Sigmoid colon (tissue), 7 donors: ENCODE results near the gene HOXD3. TPM values are rescaled to one million over a fixed set of nuclear protein-coding genes. Genes with fewer than 3 reads are reported as not detected.

ENCODE experiments used
- DNase-seq: peaks from one replicate; pipeline ENCODE4 v3.0.0-alpha.2; 2019
- H3K27ac ChIP-seq, 4 donors: fragments of 200-600 bp; sonication (generic); one replicate each; pipeline ENCODE4 v1.5.1; 2016 to 2019; ENCODE audit warnings: mild to moderate bottlenecking in 1 of 4
- H3K27me3 ChIP-seq, 3 donors: fragments of 200-600 bp; sonication (generic); one replicate each; pipeline ENCODE4 v1.5.1; 2019; ENCODE audit warnings: mild to moderate bottlenecking in 1 of 3
- H3K36me3 ChIP-seq, 4 donors: fragments of 200-600 bp; sonication (generic); one replicate each; pipeline ENCODE4 v1.5.1; 2016 to 2019
- H3K4me1 ChIP-seq, 4 donors: fragments of 200-600 bp; sonication (generic); one replicate each; pipeline ENCODE4 v1.5.1; 2017 to 2019
- H3K4me3 ChIP-seq, 4 donors: fragments of 200-600 bp; sonication (generic); one replicate each; pipeline ENCODE4 v1.5.1; 2017 to 2019; ENCODE audit warnings: mild to moderate bottlenecking in 2 of 4, moderate library complexity in 1 of 4
- H3K9me3 ChIP-seq, 4 donors: fragments of 200-600 bp in 3 of 4; sonication (generic) in 3 of 4; one replicate each; pipeline versions ENCODE4 v1.5.1 to v1.6.1; 2013 to 2019
- EP300 ChIP-seq, 4 donors: sonication (generic); formaldehyde crosslinking; IDR thresholded peaks; one replicate each; pipeline ENCODE4 v1.6.1; 2017; ENCODE audit warnings: antibody characterized with exemption in 4 of 4
- POLR2A ChIP-seq, 2 donors: fragments of 450-650 bp; IDR thresholded peaks; one replicate each; pipeline ENCODE4 v1.6.1; 2016; ENCODE audit warnings: antibody characterized with exemption in 2 of 2, mild to moderate bottlenecking in 2 of 2, moderate library complexity in 2 of 2
- POLR2AphosphoS5 ChIP-seq, 4 donors: sonication (generic); formaldehyde crosslinking; IDR thresholded peaks; one replicate each; pipeline ENCODE4 v1.6.1; 2017; ENCODE audit warnings: antibody characterized with exemption in 4 of 4
- WGBS, 2 donors: extraction: QIAGEN DNeasy Blood & Tissue Kit; methylation state at CpG; one replicate each; pipeline ENCODE4 v1.1.7; 2013; 5-methylcytosine and 5-hydroxymethylcytosine counted together
- intact Hi-C: fragments of 100-400 bp; cut with DNase I; formaldehyde crosslinking; loops from one replicate; pipeline ENCODE4 v1.15.1; 2023
- polyA plus RNA-seq, 3 donors: library from polyadenylated mRNA; stranded (reverse); fragments of 200-250 nt; gene quantifications; one replicate each; pipeline ENCODE4 v1.2.3, GENCODE V29; 2013
- total RNA-seq, 4 donors: library from RNA; depleted of rRNA; stranded (reverse); fragments of >200 nt; gene quantifications; one replicate each; pipeline ENCODE4 v1.1.0, GENCODE V29; 2016
- TF ChIP-seq, protein P1 (sequence below), 4 experiments: fragments of 450-650 bp in 3 of 4; fragments of 200-600 bp in 1 of 4; IDR thresholded peaks; one replicate each; pipeline ENCODE4 v1.5.1; 2016 to 2019; ENCODE audit warnings: antibody characterized with exemption in 4 of 4, mild to moderate bottlenecking in 3 of 4, moderate library complexity in 2 of 4
- donor health status: healthy with polysubstance abuse.
- donor health status: Bipolar disorder and iron deficiency.
- donor health status: healthy.

HOXD3 gene
- total and polyA plus RNA-seq, 7 donors, result 0.60 to 4.6 (median 1.4) TPM

DNA sequence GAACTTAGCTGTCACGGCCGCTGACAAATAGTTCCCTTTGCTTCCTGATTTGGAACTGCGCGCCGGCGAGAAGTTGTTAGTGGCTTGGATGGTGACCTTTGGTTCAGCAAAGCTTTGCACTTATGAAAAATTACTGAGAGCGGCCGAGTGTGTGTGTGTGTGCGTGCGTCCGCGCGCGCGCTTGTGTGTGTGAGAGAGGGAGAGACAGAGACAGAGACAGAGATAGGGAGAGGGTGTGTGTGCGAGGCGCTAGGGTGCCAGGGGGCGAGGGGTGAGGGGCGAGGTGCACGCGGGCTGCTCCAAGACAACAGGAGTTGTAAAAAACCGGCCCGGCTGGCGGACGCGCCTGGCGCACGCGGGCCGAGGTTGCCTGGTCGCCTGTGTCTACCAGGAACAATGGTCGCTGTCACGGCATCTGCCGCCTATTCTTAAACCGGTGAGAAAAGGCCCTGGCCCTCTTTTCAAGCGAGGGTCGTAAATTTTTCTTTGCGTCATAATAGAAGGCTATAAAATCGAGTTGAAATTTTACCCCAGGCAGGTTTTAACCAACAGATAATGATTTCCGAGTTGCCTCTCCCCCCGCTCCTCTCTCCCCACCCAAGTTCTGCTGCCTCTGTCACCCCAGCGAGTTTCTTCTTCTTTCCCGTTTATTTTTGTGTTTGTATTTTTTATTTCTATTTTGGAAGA lies 535 bp downstream of the HOXD3 start:
- peaks cover 56 to 99% (median 92%) of the 10 kb centered on the region in 3 donors for H3K27me3 ChIP-seq
- H3K36me3 ChIP-seq, result peaks cover 0 to 6% (median 0%) of the 10 kb centered on the region in 4 donors
- 9 to 18% methylated on average over 43 of the region's 43 CpGs for WGBS, 2 donors
- no peak overlapping the region for H3K27ac ChIP-seq
- peaks cover 0 to 44% (median 35%) of the 10 kb centered on the region in 4 donors for H3K4me1 ChIP-seq
- TF ChIP-seq POLR2AphosphoS5 (IDR thresholded peaks at IDR 0.05), result no peak
- no peak for TF ChIP-seq POLR2A (IDR thresholded peaks at IDR 0.05)
- TF ChIP-seq EP300 (IDR thresholded peaks at IDR 0.05), result no peak
- TF ChIP-seq, protein P1, sequence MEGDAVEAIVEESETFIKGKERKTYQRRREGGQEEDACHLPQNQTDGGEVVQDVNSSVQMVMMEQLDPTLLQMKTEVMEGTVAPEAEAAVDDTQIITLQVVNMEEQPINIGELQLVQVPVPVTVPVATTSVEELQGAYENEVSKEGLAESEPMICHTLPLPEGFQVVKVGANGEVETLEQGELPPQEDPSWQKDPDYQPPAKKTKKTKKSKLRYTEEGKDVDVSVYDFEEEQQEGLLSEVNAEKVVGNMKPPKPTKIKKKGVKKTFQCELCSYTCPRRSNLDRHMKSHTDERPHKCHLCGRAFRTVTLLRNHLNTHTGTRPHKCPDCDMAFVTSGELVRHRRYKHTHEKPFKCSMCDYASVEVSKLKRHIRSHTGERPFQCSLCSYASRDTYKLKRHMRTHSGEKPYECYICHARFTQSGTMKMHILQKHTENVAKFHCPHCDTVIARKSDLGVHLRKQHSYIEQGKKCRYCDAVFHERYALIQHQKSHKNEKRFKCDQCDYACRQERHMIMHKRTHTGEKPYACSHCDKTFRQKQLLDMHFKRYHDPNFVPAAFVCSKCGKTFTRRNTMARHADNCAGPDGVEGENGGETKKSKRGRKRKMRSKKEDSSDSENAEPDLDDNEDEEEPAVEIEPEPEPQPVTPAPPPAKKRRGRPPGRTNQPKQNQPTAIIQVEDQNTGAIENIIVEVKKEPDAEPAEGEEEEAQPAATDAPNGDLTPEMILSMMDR (IDR thresholded peaks at IDR 0.05), result no peak
- DNase-seq, result no peak
- peak overlapping the region; percentile 19 to 32 (median 24) for H3K4me3 ChIP-seq
- intact Hi-C loops, result no loop called here
- H3K9me3 ChIP-seq, result no peaks in the 10 kb centered on the region

DNA sequence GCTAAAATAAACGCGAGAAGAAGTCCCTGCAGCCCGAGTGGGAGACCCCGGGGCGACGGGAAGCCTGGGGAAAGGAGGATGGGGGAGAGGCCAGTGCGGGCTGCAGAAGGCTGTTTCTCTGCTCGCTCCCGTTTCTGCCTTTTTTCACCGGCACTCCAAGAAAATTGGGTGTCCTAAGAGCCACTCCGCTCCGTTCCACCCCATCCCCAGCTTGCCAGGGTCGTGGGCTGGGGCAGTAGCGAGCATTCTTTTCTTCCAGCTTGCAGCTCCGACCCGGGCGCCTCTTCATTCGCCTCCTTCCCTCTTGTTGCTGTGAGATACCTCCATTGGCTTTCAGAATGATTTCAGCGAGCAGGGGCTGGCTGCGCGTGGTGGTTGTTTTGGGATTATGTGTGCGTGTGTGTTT lies 1.1 kb downstream of the HOXD3 start:
- H3K4me1 ChIP-seq, result peaks cover 0 to 44% (median 38%) of the 10 kb centered on the region in 4 donors
- H3K27ac ChIP-seq, result no peak overlapping the region
- WGBS, 2 donors, result 13 to 22% methylated on average over 22 of the region's 22 CpGs
- DNase-seq, result no peak
- intact Hi-C loops, result no loop called here
- peak overlapping the region in 1 of 4 donors; percentile 24 for H3K4me3 ChIP-seq
- peaks cover 0 to under 1% (median 0%) of the 10 kb centered on the region in 4 donors for H3K36me3 ChIP-seq
- TF ChIP-seq POLR2AphosphoS5 (IDR thresholded peaks at IDR 0.05), result no peak
- TF ChIP-seq, protein P1 (IDR thresholded peaks at IDR 0.05), result no peak
- TF ChIP-seq EP300 (IDR thresholded peaks at IDR 0.05), result no peak
- no peak for TF ChIP-seq POLR2A (IDR thresholded peaks at IDR 0.05)
- no peaks in the 10 kb centered on the region for H3K9me3 ChIP-seq
- peaks cover 62 to 99% (median 93%) of the 10 kb centered on the region in 3 donors for H3K27me3 ChIP-seq

- H3K27me3 ChIP-seq, result peaks cover 69 to 100% (median 95%) of the 10 kb centered on the region in 3 donors
- H3K4me3 ChIP-seq, result no peak overlapping the region
- WGBS, 2 donors, result 22 to 36% methylated on average over 39 of the region's 39 CpGs
- intact Hi-C loops, result no loop called here
- H3K9me3 ChIP-seq, result no peaks in the 10 kb centered on the region
- DNase-seq, result no peak
- no peaks in the 10 kb centered on the region for H3K36me3 ChIP-seq
- H3K4me1 ChIP-seq, result peaks cover 0 to 44% (median 38%) of the 10 kb centered on the region in 4 donors
- H3K27ac ChIP-seq, result no peak overlapping the region
- TF ChIP-seq EP300 (IDR thresholded peaks at IDR 0.05), result no peak
- TF ChIP-seq POLR2A (IDR thresholded peaks at IDR 0.05), result no peak
- no peak for TF ChIP-seq POLR2AphosphoS5 (IDR thresholded peaks at IDR 0.05)
- TF ChIP-seq, protein P1 (IDR thresholded peaks at IDR 0.05), result no peak
These were observed 2.0 kb downstream of the HOXD3 start for GRCh38 chr2:176158855-176159662.

DNA sequence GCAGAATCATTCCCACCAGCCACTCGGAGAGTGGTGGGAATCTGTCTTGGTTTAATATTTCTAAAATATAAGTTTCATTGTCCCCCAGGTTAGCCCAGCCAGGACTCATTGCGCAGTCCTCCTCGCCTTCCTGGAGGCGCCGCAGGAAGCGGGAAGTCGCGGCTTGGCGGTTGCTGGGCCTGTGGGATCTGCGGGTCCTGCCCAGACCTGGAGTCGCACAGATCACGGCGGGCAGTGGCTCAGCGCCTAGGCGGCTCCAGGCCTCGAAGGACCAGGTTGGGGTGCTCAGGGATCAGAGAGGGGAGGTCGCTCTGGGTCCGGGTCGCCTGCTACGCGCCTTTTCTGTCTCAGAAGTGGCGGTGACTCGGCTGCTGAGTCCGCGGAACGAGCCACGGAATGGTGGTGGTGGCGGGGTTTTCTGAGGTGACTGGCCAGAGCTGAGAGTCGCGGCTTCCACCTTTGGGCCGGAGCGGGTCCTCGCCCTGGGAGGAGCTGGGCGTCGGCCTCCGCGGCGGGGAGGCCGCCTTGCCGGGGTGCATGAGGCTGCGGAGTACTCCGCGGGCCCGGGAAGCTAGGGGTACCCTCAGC lies 2.6 kb downstream of the HOXD3 start:
- DNase-seq, result no peak
- Histone ChIP-seq H3K9me3 (no peaks in the 10 kb centered on the region), H3K4me1 (peaks cover 0 to 48% (median 42%) of the 10 kb centered on the region in 4 donors), H3K27ac (no peak overlapping the region), H3K4me3 (peak overlapping the region in 3 of 4 donors; percentile 0 to 28 (median 25)), H3K27me3 (peaks cover 75 to 100% (median 98%) of the 10 kb centered on the region in 3 donors), H3K36me3 (no peaks in the 10 kb centered on the region)
- TF ChIP-seq EP300 (IDR thresholded peaks at IDR 0.05) (no peak), POLR2A (IDR thresholded peaks at IDR 0.05) (no peak), POLR2AphosphoS5 (IDR thresholded peaks at IDR 0.05) (no peak)
- intact Hi-C loops, result loop anchor here (5.0 kb wide), 1 partner anchor 113 kb away; no protein-coding TSS in a partner anchor
- WGBS, 2 donors, result 34 to 79% methylated on average over 44 of the region's 44 CpGs
